Tibial artery (tissue), 4 donors: Measurements from ENCODE around the gene PPM1L.
"Not testable (repeated sequence)": the region's sequence is repeated elsewhere in the genome, so short reads cannot be mapped to it uniquely, and the experiment has no call there.

Source experiments
- DNase-seq, 2 donors: peaks; one replicate each; pipeline ENCODE4 v3.0.0-alpha.2; 2019
- H3K27ac ChIP-seq, 2 donors: fragments of 200-600 bp; sonication (generic) in 1 of 2; 1 replicate in 1 of 2; 2 replicates in 1 of 2; pipeline ENCODE4 v1.5.1; 2018 to 2019; ENCODE audit warnings: mild to moderate bottlenecking in 1 of 2
- H3K27me3 ChIP-seq, 2 donors: fragments of 200-600 bp; sonication (generic) in 1 of 2; one replicate each; pipeline versions ENCODE4 v1.5.1 to v1.6.0; 2016 to 2019
- H3K36me3 ChIP-seq, 3 donors: fragments of 200-600 bp; sonication (generic) in 2 of 3; one replicate each; pipeline ENCODE4 v1.5.1; 2016 to 2019; ENCODE audit warnings: mild to moderate bottlenecking in 2 of 3
- H3K4me1 ChIP-seq, 4 donors: fragments of 200-600 bp; sonication (generic) in 2 of 4; 1 replicate in 3 of 4; 2 replicates in 1 of 4; pipeline ENCODE4 v1.5.1; 2016 to 2019
- H3K4me3 ChIP-seq, 2 donors: fragments of 200-600 bp; sonication (generic) in 1 of 2; 1 replicate in 1 of 2; 2 replicates in 1 of 2; pipeline ENCODE4 v1.5.1; 2018 to 2019; ENCODE audit warnings: mild to moderate bottlenecking in 2 of 2
- H3K9me3 ChIP-seq, 3 donors: fragments of 200-600 bp; sonication (generic) in 1 of 3; one replicate each; pipeline ENCODE4 v1.5.1; 2016 to 2019
- CTCF ChIP-seq, 2 experiments: fragments of 200-600 bp in 1 of 2; fragments of 450-650 bp in 1 of 2; IDR thresholded peaks; one replicate each; pipeline ENCODE4 v1.5.1; 2017 to 2019; ENCODE audit warnings: antibody characterized with exemption in 2 of 2, mild to moderate bottlenecking in 1 of 2, moderate library complexity in 1 of 2
- intact Hi-C: fragments of 100-400 bp; cut with DNase I; formaldehyde crosslinking; loops from one replicate; pipeline ENCODE4 v1.15.0; 2023; ENCODE audit warnings: low total_unique reads

Gene PPM1L

DNA sequence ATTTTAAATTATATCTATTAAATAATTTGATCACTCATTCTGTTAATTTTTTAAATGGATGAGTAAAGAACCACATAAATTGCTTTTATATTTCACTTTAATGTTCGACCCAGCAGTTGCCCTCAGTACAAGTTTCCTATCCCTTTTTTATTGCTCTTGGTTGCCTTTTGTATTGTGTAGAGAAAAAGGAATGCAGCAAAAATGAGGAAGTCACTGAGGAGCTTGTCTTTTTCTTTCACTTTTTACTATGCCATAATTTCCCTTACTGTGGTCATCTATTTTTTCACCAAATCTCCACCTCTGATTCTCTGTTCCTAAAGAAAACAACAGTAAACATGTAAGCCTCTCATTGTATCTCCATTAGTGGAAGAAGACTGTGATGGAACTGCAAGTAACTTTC lies 226.5 kb downstream of the PPM1L start:
- Histone ChIP-seq H3K4me3 (no peak overlapping the region), H3K4me1 (no peaks in the 10 kb centered on the region), H3K27ac (no peak overlapping the region), H3K27me3 (no peaks in the 10 kb centered on the region), H3K9me3 (peaks cover 0 to 10% (median 0%) of the 10 kb centered on the region in 3 donors), H3K36me3 (no peaks in the 10 kb centered on the region)
- DNase-seq = no peak
- no peak for TF ChIP-seq CTCF (IDR thresholded peaks at IDR 0.05)
- intact Hi-C loops = no loop called here

DNA sequence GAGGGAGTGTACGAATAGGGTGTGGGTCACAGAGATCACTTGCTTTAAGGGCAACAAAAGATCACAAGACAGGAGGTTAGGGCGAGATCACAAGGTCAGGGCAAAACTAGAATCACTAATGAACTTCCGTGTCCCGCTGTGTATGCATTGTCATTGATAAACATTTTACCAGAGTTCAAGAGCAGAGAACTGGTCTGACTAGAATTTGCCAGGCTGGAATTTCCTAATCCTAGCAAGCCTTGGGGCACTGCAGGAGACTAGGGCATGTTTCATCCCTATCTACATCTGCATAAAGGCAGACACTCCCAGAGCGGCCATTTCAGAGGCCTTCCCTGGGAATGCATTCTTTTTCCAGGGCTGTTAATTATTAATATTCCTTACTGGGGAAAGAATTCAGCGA lies 227.9 kb downstream of the PPM1L start:
- H3K27me3 ChIP-seq, H3K4me3 ChIP-seq, H3K36me3 ChIP-seq, H3K27ac ChIP-seq, H3K9me3 ChIP-seq, intact Hi-C loops, DNase-seq, H3K4me1 ChIP-seq: not testable (repeated sequence)

- peaks cover 0 to 10% (median 0%) of the 10 kb centered on the region in 3 donors for H3K9me3 ChIP-seq
- H3K36me3 ChIP-seq = no peaks in the 10 kb centered on the region
- intact Hi-C loops = no loop called here
- no peak overlapping the region for H3K27ac ChIP-seq
- peak in 1 of 2 donors; percentile 20 for DNase-seq
- no peak overlapping the region for H3K4me3 ChIP-seq
- no peaks in the 10 kb centered on the region for H3K4me1 ChIP-seq
- H3K27me3 ChIP-seq = no peaks in the 10 kb centered on the region
- TF ChIP-seq CTCF (IDR thresholded peaks at IDR 0.05) = no peak
Observed at GRCh38 chr3:160986069-160986468, 230.0 kb downstream of the PPM1L start.

DNA sequence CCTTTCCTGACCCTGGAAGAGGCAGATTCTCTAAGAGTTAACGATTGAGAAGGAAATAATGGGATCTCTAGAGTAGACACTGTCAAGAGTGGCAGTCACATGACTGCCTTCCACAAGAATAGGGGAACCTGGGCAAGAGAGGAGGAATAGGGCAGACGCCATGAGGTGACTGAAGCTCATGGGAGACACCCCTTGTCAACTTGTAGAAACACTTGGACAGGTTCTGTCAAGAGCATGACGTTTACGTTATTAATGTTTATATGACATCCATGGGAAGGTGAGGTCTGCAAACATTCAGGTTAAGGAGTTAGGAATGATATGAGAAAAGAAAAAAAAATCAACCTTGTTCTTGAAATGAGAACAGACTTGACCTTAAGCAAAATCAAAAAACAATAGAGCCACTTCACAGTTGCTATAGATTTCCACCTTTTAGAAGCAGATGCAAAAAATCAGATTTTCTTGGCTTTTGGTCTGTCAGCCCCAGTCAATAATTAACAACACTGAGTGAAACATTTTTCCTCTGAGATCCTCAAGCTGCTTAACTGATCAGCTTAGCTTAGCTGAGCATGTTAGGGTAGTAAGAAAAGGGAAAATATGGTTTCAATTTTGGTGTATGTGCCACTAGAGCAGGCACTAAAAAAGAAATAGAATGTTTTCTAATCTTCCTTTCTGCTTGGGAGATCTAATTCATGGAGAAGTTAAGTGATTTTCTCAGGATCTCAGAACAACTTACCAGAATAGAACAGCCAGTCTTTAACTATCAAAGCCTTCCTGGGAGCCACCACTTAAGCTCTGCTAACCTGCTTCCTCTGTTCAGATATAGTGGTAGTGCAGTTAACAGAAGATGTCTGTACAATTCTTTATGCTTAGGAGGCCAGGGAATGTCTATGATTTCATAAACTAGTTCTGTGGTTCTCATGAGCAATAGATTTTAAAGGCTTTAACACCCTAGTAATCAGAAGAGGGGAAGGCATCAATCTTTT lies 232.2 kb downstream of the PPM1L start:
- no peak for TF ChIP-seq CTCF (IDR thresholded peaks at IDR 0.05)
- no peak overlapping the region for H3K27ac ChIP-seq
- intact Hi-C loops = no loop called here
- H3K9me3 ChIP-seq = peaks cover 0 to 10% (median 0%) of the 10 kb centered on the region in 3 donors
- H3K4me1 ChIP-seq = no peaks in the 10 kb centered on the region
- H3K36me3 ChIP-seq = no peaks in the 10 kb centered on the region
- no peak for DNase-seq
- no peaks in the 10 kb centered on the region for H3K27me3 ChIP-seq
- no peak overlapping the region for H3K4me3 ChIP-seq

DNA sequence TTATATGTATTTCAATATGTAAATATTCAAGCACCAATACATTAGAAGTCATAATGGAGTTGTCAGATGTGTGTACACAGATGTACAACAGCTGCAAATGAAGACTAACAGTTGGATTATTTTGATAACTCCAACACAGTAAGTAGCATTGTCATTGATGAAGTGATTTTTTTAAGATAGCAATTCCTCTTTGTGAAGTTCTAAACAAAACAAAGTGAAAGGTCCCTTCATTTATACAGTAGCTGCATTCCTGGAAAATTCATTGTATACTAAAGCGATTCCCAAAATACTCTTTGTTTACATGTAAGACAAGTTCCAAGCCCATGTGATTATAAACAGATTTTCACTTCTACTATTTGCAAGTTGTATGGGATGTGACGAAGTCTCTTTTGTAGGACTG lies 234.4 kb downstream of the PPM1L start:
- intact Hi-C loops = no loop called here
- H3K4me1 ChIP-seq = no peaks in the 10 kb centered on the region
- H3K27ac ChIP-seq = no peak overlapping the region
- no peaks in the 10 kb centered on the region for H3K27me3 ChIP-seq
- H3K4me3 ChIP-seq = no peak overlapping the region
- no peaks in the 10 kb centered on the region for H3K9me3 ChIP-seq
- no peak for DNase-seq
- no peaks in the 10 kb centered on the region for H3K36me3 ChIP-seq
- no peak for TF ChIP-seq CTCF (IDR thresholded peaks at IDR 0.05)

DNA sequence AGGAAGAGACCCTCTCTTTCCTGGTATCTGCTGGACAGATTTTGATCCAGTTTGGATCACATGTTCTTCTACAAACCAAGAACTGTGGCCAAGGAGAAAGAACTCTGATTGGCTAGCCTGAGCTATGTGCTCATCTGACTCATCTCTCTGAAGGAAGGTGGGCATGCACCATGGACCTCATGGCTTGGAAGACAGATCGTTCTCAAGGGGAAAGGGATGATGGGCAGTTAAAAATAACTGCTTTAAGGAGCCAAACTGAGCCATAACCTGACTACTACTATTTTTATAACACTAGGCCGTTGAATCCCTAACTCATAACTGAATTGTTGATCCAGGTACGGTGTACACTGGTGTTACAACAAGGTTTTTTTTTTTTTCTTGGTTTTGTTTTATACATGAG lies 236.7 kb downstream of the PPM1L start:
- no peak for DNase-seq
- Histone ChIP-seq H3K4me3 (no peak overlapping the region), H3K4me1 (no peaks in the 10 kb centered on the region), H3K9me3 (no peaks in the 10 kb centered on the region), H3K36me3 (no peaks in the 10 kb centered on the region), H3K27me3 (no peaks in the 10 kb centered on the region), H3K27ac (no peak overlapping the region)
- TF ChIP-seq CTCF (IDR thresholded peaks at IDR 0.05) = no peak
- intact Hi-C loops = no loop called here
